Loucy (cell line): ENCODE data around the gene MITF.

Experiments
- H2AFZ ChIP-seq: fragments of 200-600 bp; sonication (generic); 2 replicates; pipeline ENCODE4 v1.6.0; 2016; ENCODE audit warnings: antibody characterized with exemption, mild to moderate bottlenecking, low read length, moderate library complexity
- H3F3A ChIP-seq: fragments of 200-600 bp; 2 replicates; pipeline ENCODE4 v1.6.0; 2016; ENCODE audit warnings: antibody characterized with exemption, low read depth, mild to moderate bottlenecking
- H3K27me3 ChIP-seq: fragments of 200-600 bp; sonication (generic); 2 replicates; pipeline ENCODE4 v1.6.1; 2014; ENCODE audit warnings: low read length, mild to moderate bottlenecking; ENCODE audit not compliant: insufficient read depth, poor library complexity, severe bottlenecking
- H3K36me3 ChIP-seq: fragments of 200-600 bp; sonication (generic); 2 replicates; pipeline ENCODE4 v1.6.1; 2016; ENCODE audit warnings: low read length; ENCODE audit not compliant: insufficient read depth
- H3K4me1 ChIP-seq: fragments of 200-600 bp; sonication (generic); 2 replicates; pipeline ENCODE4 v1.5.1; 2014; ENCODE audit warnings: low read length, mild to moderate bottlenecking; ENCODE audit not compliant: insufficient read depth, poor library complexity, severe bottlenecking
- H3K4me2 ChIP-seq: fragments of 200-600 bp; sonication (generic); 2 replicates; pipeline ENCODE4 v1.6.0; 2014; ENCODE audit warnings: antibody characterized with exemption, low read length, low read depth, mild to moderate bottlenecking; ENCODE audit not compliant: poor library complexity, severe bottlenecking
- H3K4me3 ChIP-seq: fragments of 200-600 bp; sonication (generic); 2 replicates; pipeline ENCODE4 v1.5.1; 2014; ENCODE audit warnings: low read length, mild to moderate bottlenecking, mixed read lengths; ENCODE audit not compliant: poor library complexity, severe bottlenecking
- H3K79me2 ChIP-seq: fragments of 200-600 bp; sonication (generic); 2 replicates; pipeline ENCODE4 v1.6.1; 2014; ENCODE audit warnings: low read length; ENCODE audit not compliant: insufficient read depth
- H3K9ac ChIP-seq: fragments of 200-600 bp; sonication (generic); 2 replicates; pipeline ENCODE4 v1.6.0; 2014; ENCODE audit warnings: mild to moderate bottlenecking, low read depth, low read length, moderate library complexity; ENCODE audit not compliant: poor library complexity, severe bottlenecking
- H3K9me2 ChIP-seq: fragments of 200-600 bp; sonication (generic); replicated peaks from 2 replicates; pipeline ENCODE4 v1.6.1; 2016; ENCODE audit warnings: low read depth, low read length, mixed read lengths
- H3K9me3 ChIP-seq: fragments of 200-600 bp; sonication (generic); 2 replicates; pipeline ENCODE4 v1.6.1; 2014; ENCODE audit warnings: mild to moderate bottlenecking, antibody characterized with exemption, low read length, low read depth; ENCODE audit not compliant: insufficient read depth
- H4K20me1 ChIP-seq: fragments of 200-600 bp; sonication (generic); 2 replicates; pipeline ENCODE4 v1.6.0; 2014; ENCODE audit warnings: antibody characterized with exemption, low read length, mild to moderate bottlenecking; ENCODE audit not compliant: insufficient read depth, poor library complexity, severe bottlenecking
- EZH2phosphoT487 ChIP-seq: fragments of 200-600 bp; IDR thresholded peaks from 2 replicates; pipeline ENCODE4 v1.6.1; 2018; ENCODE audit warnings: antibody characterized with exemption, mild to moderate bottlenecking, moderate library complexity, borderline replicate concordance
- TF ChIP-seq, protein P1 (sequence below): fragments of 200-600 bp; sonication (generic); conservative IDR thresholded peaks from 2 replicates; pipeline ENCODE4 v1.5.1; 2014; ENCODE audit warnings: mild to moderate bottlenecking, antibody characterized with exemption, low read length

MITF gene

DNA sequence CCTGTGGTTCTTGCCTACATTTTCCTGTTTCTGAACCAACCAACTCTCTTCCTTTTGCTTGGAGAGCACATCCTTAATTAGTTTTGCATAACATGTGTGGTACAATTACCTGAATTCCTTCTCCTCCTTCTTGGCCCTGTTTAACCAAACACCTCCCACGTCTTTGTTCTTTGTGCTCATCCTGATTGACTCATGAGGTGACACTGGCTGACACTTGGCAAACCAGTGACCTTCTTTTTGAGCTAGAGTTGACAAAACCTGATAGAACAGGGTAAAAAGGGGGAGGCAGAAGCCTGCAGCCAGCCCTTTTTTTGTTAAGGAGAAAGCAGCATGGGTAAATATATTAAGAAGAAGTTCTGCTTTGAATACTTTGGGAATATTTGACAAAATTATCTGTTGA lies 161.1 kb downstream of the MITF start:
- no peaks in the 10 kb centered on the region for H3K9me3 ChIP-seq
- H3F3A ChIP-seq, result no peaks in the 10 kb centered on the region
- H3K4me1 ChIP-seq, result no peaks in the 10 kb centered on the region
- no peaks in the 10 kb centered on the region for H3K36me3 ChIP-seq
- no peak overlapping the region for H3K4me3 ChIP-seq
- no peaks in the 10 kb centered on the region for H4K20me1 ChIP-seq
- no peaks in the 10 kb centered on the region for H3K9me2 ChIP-seq
- H3K79me2 ChIP-seq, result no peaks in the 10 kb centered on the region
- TF ChIP-seq EZH2phosphoT487, result no peak
- TF ChIP-seq, protein P1, sequence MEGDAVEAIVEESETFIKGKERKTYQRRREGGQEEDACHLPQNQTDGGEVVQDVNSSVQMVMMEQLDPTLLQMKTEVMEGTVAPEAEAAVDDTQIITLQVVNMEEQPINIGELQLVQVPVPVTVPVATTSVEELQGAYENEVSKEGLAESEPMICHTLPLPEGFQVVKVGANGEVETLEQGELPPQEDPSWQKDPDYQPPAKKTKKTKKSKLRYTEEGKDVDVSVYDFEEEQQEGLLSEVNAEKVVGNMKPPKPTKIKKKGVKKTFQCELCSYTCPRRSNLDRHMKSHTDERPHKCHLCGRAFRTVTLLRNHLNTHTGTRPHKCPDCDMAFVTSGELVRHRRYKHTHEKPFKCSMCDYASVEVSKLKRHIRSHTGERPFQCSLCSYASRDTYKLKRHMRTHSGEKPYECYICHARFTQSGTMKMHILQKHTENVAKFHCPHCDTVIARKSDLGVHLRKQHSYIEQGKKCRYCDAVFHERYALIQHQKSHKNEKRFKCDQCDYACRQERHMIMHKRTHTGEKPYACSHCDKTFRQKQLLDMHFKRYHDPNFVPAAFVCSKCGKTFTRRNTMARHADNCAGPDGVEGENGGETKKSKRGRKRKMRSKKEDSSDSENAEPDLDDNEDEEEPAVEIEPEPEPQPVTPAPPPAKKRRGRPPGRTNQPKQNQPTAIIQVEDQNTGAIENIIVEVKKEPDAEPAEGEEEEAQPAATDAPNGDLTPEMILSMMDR, result no peak
- H2AFZ ChIP-seq, result no peak overlapping the region
- no peaks in the 10 kb centered on the region for H3K27me3 ChIP-seq
- H3K9ac ChIP-seq, result no peak overlapping the region
- no peak overlapping the region for H3K4me2 ChIP-seq

DNA sequence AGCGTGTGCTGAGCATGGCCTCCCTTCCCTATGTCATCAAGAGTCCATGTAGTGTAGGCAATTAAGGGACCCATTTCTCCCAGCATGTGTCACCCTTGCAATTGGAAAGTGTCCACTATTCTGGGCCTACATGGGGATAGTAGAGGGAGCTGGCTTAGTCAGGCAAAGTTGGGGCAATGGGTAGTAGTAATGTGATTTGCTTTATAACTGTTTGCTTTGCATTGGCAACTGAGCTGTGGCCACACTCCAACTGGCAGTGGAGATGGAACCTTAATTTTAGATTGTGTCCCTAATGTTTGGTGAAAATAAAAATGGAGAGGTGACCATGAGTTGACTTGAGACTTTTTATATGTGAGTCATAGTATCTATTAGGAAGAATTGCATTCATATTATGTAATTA lies 162.5 kb downstream of the MITF start:
- H3K4me1 ChIP-seq, result no peaks in the 10 kb centered on the region
- no peaks in the 10 kb centered on the region for H4K20me1 ChIP-seq
- H3K9ac ChIP-seq, result no peak overlapping the region
- H3K9me3 ChIP-seq, result no peaks in the 10 kb centered on the region
- H3F3A ChIP-seq, result no peaks in the 10 kb centered on the region
- H3K9me2 ChIP-seq, result no peaks in the 10 kb centered on the region
- H3K4me2 ChIP-seq, result no peak overlapping the region
- no peak overlapping the region for H3K4me3 ChIP-seq
- H3K79me2 ChIP-seq, result no peaks in the 10 kb centered on the region
- H3K36me3 ChIP-seq, result no peaks in the 10 kb centered on the region
- no peaks in the 10 kb centered on the region for H3K27me3 ChIP-seq
- no peak for TF ChIP-seq EZH2phosphoT487
- TF ChIP-seq, protein P1, result no peak
- H2AFZ ChIP-seq, result no peak overlapping the region

DNA sequence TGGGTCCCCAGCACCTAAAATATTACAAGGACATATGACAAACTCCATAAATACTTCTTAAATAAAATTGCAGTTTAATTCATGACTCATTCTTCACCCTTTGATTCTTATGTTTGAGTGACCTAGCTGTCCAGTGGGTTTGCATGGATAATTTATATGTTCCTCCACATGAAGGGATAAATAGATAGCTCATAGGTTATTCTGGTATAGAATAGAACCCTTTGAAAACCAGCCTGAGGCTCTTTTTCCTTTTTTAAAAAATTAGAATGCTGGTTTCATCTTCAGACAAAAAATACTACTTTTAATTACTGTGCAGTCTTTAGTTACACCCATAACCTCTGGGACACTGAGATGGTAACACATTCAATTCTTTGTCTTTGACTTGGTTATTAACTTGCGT lies 163.1 kb downstream of the MITF start:
- H3K4me1 ChIP-seq, result no peaks in the 10 kb centered on the region
- H3K36me3 ChIP-seq, result no peaks in the 10 kb centered on the region
- H3K9me2 ChIP-seq, result no peaks in the 10 kb centered on the region
- H3F3A ChIP-seq, result no peaks in the 10 kb centered on the region
- no peaks in the 10 kb centered on the region for H3K79me2 ChIP-seq
- no peaks in the 10 kb centered on the region for H3K9me3 ChIP-seq
- no peak overlapping the region for H3K4me2 ChIP-seq
- no peak overlapping the region for H2AFZ ChIP-seq
- no peak overlapping the region for H3K9ac ChIP-seq
- no peaks in the 10 kb centered on the region for H4K20me1 ChIP-seq
- TF ChIP-seq, protein P1, result no peak
- no peak for TF ChIP-seq EZH2phosphoT487
- H3K27me3 ChIP-seq, result no peaks in the 10 kb centered on the region
- H3K4me3 ChIP-seq, result no peak overlapping the region
